Stimulated activated naive CD8-positive, alpha-beta T cell treated with anti-CD3 and anti-CD28 coated beads, Interleukin-15, Interleukin-2, amounts not matched to agents 100 U/mL and 50 U/mL, for 24 hours (primary cell): ENCODE measurements around the gene RELT.

Experiments used
- ATAC-seq: fragments of 150-1000 bp; cut with Tn5 transposase; one replicate; pipeline ENCODE4 v1.10.0; 2021
- DNase-seq: peaks from one replicate; pipeline ENCODE4 v3.0.0; 2021

Gene RELT

GRCh38 chr11:73348838-73349237 is 27.4 kb upstream of the RELT start:
- ATAC-seq, result no peak
- no peak for DNase-seq

DNA sequence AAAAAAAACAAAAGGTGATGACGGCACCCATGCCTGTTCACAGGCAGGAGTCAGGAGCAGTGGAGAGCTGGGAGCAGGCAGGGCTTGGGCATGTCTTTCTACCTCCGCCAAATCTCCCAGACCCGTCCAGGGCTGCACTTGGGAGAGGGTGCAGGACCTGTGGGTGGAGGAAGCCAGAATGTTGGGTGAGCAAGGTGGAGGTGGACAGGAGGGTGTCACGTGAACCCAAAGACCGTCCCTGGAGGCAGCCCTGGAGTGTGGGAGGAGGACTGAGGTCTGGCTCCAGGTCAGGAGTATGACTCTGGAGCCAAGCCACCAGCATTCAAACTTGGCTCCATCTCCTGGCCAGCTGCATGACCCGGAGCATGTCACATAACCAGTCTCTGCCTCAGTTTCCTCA is 26.6 kb upstream of the RELT start:
- DNase-seq, result no peak
- ATAC-seq, result no peak

DNA sequence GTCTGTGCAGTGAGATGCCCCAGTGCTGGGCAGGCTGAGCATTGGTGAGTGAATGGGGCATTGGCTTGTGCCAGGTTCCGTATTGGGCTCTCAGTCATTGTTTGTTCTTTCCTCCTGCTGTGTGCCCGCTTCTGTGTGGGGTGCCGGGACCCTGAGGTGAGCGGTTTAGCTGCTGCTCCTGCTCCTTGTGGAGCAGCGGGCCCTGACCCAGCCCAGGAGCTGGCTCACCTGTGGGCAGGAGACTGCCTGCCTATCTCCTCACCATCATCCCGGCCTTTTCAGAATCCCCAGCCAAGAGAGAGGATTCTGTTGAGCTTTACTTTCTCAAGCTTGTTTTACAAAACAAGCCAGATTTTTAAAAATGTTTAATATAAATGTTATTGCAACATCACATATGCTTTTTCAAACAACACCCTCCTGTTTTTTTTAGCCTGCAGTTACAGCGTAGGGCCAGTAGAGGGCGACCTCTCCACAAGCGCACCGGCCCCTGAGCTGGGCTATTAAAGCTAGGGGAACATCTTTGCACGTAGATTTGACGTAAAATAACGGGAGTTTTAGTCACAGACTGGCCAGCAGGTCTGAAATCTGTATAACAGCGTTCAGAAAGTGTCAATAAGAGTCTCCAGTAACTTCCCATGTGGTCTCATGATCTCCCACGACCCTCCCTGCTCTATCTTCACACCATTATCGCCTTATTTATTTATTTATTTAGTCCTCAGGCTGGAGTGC is 25.1 kb upstream of the RELT start:
- peak; percentile 69 for ATAC-seq
- DNase-seq, result peak; percentile 53

DNA sequence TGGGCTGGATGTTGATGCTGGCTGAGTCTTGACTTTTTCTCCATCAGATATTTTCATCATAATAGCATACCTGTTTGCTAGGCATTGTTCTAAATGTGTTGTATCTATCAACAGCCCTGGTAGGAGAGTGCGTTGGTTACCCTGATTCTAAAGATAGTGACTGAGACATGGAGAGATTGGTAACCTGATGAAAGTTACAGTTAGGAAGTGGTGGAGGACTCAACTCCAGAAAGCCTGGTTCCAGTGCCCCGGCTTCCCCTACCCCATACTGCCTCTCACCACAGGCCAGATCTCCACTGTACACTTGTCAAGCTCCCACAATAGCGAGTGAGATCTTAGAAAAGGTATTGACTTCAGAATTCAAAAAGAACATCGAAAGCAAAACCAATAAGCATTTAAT is 22.8 kb upstream of the RELT start:
- no peak for ATAC-seq
- DNase-seq, result no peak

DNA sequence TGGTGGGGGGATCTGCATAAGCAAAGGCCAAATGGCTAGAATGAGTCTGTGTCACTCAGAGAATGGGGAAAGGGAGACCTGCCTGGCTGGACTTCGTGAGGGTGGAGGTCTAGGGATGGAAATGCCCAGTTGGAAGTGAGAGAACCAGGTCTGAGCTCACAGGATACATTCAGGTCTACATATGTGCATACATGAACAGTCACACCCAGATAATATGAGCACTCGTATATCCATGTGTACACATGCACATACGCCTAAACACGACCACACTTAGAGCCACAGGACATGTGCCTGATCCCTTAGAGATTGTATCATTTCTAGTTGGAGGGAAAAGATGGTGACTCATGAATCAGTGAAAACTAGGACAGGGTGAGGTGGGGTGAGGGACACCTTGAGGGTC is 21.1 kb upstream of the RELT start:
- no peak for DNase-seq
- ATAC-seq, result no peak

DNA sequence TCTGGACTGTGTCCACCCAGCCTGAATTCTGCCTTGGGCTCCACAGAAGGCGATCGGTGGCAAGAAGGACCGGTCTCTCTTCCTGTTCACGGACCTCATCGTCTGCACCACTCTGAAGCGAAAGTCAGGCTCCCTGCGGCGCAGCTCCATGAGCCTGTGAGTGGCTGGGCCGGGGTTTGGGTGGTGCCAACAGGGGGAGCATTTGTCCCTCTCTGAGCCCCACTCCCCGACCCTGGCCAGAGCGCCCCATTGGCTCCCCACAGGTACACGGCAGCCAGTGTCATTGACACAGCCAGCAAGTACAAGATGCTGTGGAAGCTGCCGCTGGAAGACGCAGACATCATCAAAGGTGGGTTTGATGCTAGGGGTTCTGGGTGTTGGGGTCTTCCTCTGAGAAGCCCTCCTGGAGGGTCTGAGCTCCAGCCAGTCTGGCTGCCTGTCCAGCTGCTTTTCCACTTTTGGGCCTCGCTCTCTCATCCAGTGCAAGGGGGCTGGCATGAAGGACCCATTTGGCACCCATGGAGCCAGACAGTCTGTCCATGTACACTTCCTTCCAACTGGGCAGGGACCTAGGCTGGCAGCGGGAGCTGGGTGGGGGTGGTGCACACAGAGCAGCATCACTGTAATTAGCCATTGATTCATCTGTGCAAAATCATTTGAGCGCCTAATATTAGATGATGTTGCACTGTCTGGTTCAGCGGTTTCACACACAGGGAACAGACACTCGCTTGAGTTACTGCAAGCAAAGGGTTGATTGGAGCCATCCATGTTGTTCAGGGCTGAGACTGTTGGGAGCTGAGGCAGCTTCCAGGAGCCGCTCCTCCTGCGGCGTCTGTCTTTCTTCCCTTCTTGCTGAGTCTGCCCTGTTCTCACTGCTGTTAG is 19.0 kb upstream of the RELT start:
- DNase-seq (no peak), ATAC-seq (no peak)

DNA sequence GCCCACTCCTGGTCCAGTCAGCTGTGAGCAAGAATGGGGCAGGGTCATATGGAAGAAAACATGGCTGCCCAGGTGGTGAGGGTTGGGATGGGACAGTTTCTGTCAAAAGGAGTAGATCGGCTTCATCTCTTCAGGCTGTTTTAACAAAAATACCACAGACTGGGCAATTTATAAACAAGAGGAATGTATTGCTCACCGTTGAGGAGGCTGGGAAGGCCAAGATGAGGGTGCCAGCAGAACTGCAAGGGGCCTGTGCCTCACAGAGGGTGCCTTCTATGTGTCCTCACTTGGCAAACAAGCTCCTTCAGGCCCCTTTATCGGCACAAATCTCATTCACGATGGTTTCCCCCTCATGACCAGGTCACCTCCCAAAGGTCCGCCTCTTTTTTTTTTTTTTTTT is 18.1 kb upstream of the RELT start:
- ATAC-seq, result no peak
- DNase-seq, result no peak

- no peak for ATAC-seq
Observed at GRCh38 chr11:73359341-73359740, 16.9 kb upstream of the RELT start.

DNA sequence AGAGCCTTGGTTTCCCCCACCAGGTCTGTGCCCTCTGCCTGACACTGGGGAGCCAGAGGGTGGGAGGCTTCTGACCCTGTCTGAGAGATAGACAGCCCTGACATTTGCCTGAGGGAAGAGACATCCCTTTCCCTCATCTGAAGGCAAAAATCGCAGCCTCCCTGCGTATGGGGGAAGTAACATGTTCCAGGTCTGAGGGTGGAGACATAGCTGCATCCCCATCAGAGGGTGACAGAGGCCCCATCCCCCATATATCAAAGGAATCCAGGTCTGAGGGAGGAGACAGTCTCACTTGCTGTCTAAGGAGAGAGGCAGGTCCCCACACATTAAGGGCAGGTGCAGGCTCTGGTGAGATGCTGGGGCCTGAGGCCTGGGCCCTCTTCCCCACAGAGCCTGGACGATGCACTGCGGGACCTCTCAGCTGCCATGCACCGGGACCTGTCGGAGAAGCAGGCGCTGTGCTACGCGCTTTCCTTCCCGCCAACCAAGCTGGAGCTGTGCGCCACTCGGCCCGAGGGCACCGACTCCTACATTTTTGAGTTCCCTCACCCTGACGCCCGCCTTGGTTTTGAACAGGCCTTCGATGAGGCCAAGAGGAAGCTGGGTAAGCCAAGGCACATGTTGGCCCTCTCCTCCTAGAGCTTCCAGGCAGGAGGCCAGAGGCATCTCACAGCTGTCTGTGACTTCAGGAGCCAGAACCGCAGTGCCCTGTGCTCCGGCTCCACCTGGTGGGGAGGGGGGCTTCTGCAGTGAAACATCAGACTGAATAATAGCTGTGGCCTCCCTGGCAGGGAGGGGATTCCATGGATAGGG is 16.1 kb upstream of the RELT start:
- DNase-seq (peak; percentile 55), ATAC-seq (no peak)

More at GRCh38 chr11:73359341-73359740, 16.9 kb upstream of the RELT start:
- DNase-seq, result no peak

DNA sequence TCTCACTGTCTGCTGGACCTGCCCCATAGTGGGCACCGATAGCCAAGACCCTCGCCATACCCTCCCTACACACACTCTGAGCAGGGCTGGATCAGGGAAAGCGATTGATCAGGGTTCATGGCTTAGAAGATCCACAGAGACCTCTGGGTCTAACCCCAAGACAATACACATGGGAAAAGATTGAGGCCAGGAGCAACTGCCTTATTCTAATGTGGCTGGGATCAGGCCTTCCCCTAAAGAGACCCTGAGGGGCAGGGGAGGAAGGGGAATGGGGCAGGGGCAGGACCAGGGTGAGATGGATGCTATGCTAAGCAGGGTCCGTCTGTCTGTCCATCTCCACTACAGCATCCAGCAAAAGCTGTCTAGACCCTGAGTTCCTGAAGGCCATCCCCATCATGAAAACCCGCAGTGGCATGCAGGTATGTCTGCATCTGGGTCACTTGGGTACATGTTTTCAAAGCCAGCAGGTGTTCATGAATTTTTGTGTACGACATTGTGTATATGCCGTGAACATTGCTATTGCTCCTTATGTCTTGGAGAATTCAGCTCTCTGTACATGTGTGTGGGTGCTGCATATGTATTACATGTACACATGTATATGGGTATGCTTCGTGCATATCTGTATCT is 15.3 kb upstream of the RELT start:
- ATAC-seq (no peak), DNase-seq (no peak)

DNA sequence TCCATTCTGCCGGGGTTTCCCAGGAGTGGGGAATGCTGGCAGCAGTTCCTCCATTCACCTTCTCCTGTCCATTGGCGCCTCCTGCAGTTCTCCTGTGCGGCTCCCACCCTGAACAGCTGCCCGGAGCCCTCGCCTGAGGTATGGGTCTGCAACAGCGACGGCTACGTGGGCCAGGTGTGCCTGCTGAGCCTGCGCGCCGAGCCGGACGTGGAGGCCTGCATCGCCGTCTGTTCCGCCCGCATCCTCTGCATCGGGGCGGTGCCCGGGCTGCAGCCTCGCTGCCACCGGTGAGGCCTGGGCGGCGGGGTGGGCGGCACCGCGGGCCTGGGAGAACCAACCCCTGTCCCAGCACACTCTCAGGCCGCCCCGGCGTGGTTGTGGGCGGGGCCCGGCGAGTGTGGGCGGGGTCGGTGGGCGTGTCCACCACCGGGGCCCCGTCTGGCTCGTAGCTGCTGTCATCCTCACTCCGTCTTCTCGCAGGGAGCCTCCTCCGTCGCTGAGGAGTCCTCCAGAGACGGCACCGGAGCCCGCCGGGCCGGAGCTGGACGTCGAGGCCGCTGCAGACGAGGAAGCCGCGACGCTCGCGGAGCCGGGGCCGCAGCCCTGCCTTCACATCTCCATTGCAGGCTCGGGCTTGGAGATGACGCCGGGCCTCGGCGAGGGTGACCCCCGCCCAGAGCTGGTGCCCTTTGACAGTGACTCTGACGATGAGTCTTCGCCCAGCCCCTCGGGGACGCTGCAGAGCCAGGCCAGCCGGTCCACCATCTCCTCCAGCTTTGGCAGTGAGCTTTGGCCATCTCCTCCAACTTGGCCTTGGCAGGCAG is 14.0 kb upstream of the RELT start:
- DNase-seq, result no peak
- ATAC-seq, result no peak

GRCh38 chr11:73363147-73363546 is 13.1 kb upstream of the RELT start:
- DNase-seq (no peak), ATAC-seq (no peak)

DNA sequence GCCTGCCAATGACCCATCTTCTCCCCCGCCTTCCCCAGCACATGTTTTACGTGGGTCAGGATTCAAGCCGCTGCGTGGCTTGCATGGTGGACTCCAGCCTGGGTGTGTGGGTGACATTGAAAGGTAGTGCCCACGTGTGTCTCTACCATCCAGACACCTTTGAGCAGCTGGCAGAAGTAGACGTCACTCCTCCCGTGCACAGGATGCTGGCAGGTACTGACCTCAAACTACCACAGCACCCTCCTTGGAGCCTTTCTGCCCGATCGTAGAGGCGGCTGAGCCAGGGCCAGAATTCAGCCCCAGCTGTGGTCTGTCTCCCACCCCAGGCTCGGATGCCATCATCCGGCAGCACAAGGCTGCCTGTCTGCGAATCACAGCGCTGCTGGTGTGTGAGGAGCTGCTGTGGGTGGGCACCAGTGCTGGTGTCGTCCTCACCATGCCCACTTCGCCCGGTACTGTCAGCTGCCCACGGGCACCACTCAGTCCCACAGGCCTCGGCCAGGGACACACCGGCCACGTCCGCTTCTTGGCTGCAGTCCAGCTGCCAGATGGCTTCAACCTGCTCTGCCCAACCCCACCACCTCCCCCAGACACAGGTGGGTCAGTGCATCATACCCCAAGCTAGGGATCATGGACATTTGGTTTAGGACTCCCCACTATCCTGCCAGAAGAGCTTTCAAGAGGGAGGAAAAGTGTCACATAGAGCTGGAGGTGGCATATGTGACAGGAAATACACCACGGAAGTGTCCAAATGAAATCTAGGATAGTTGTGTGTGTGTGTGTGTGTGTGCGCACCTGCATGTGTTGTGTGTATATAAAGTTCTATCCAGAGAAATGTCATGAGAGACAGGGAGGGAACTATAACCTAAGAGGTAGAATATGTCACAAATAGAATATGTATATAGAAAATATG is 10.6 kb upstream of the RELT start:
- DNase-seq (no peak), ATAC-seq (no peak)

DNA sequence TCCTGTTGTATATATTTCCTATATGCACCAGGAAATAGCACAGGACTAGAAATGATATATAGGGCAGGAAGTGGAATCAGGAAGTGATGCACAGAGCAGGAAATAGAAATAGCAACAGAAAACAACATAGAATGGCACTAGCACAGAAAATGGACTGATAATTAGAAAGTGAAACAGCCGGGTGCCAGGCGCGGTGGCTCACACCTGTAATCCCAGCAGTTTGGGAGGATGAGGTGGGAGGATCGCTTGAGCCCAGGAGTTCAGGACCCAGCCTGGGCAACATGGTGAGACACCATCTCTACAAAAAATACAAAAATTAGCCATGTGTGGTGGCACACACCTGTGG is 10.0 kb upstream of the RELT start:
- ATAC-seq, result no peak
- DNase-seq, result no peak

DNA sequence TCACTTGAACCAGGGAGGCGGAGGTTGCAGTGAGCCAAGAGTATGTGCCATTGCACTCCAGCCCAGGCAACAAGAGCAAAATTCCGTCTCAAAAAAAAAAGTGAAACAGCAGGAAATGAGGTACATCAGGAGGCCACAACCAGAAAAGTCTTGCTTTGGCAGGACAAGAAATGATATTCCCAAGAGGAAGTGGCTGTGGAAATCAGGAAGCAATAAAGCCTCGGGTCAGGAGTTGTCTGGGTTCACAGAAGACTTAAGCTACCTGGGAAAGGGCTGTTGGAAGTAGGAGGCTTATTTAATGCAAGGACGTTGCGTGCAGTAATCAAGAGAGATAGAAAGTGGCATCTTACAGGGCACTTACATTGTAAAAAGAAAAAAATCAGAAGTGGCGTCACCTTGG is 9.2 kb upstream of the RELT start:
- ATAC-seq, result no peak
- DNase-seq, result no peak

GRCh38 chr11:73367482-73368024 is 8.6 kb upstream of the RELT start:
- DNase-seq, result peak; percentile 49
- peak; percentile 38 for ATAC-seq

GRCh38 chr11:73372375-73372993 is 3.7 kb upstream of the RELT start:
- DNase-seq, result no peak
- no peak for ATAC-seq

GRCh38 chr11:73374151-73374550 is 2.0 kb upstream of the RELT start:
- ATAC-seq (no peak), DNase-seq (no peak)

- DNase-seq, result no peak
- no peak for ATAC-seq
Observed at GRCh38 chr11:73375830-73376159, 404 bp upstream of the RELT start.
